Measurements from ENCODE around the gene KRTAP4-6. TPM values are rescaled to one million over a fixed set of nuclear protein-coding genes. Genes with fewer than 3 reads are reported as not detected.
"Not testable (repeated sequence)": the region's sequence is repeated elsewhere in the genome, so short reads cannot be mapped to it uniquely, and the experiment has no call there.

Gene KRTAP4-6
- total and polyA plus RNA-seq, 4 donors, result not detected

DNA sequence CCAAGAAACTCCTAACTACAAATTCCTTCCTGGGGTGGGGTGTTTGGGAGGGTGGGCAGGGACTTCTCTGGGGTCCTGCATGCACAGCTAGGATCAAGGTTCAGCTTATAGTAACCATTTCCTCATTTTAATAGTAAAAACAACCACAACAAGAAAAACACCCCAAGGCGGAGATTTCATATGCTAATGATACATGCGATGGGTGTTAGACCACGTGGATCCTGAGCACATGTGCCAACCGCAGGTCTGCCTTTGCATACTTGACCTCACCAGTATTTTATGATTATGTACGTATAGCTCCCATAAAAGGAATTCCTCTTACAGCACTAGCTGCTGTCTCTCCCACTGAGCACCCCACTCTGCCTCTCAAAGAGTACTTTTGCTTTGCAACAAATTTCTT is 24.0 kb downstream of the KRTAP4-6 start:
- H3K4me3 ChIP-seq (ENCODE audit: low read depth in 1 of 3, low read length in 3 of 3), result no peak overlapping the region
- no peaks in the 10 kb centered on the region for H3K36me3 ChIP-seq (ENCODE audit: control insufficient read depth in 4 of 4, insufficient read depth in 3 of 4, low read depth in 1 of 4, low read length in 3 of 4)
- 61% methylated on average over 5 of the region's 5 CpGs for WGBS
- no peak overlapping the region for H3K9ac ChIP-seq (ENCODE audit: low read depth in 1 of 2, low read length in 2 of 2)
- TF ChIP-seq, protein P1, sequence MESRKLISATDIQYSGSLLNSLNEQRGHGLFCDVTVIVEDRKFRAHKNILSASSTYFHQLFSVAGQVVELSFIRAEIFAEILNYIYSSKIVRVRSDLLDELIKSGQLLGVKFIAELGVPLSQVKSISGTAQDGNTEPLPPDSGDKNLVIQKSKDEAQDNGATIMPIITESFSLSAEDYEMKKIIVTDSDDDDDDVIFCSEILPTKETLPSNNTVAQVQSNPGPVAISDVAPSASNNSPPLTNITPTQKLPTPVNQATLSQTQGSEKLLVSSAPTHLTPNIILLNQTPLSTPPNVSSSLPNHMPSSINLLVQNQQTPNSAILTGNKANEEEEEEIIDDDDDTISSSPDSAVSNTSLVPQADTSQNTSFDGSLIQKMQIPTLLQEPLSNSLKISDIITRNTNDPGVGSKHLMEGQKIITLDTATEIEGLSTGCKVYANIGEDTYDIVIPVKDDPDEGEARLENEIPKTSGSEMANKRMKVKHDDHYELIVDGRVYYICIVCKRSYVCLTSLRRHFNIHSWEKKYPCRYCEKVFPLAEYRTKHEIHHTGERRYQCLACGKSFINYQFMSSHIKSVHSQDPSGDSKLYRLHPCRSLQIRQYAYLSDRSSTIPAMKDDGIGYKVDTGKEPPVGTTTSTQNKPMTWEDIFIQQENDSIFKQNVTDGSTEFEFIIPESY (IDR thresholded peaks at IDR 0.05), result no peak
- TF ChIP-seq RAD21 (IDR thresholded peaks at IDR 0.05) (no peak), RXRA (IDR thresholded peaks at IDR 0.05) (no peak), TAF1 (conservative IDR thresholded peaks at IDR 0.05) (no peak), NR2F2 (IDR thresholded peaks at IDR 0.05) (no peak), HNF4G (IDR thresholded peaks at IDR 0.05) (no peak), GABPA (IDR thresholded peaks at IDR 0.05 in 1 of 2, conservative IDR thresholded peaks at IDR 0.05 in 1 of 2) (no peak), EGR1 (IDR thresholded peaks at IDR 0.05; ENCODE audit: low read depth in 2 of 2) (no peak), JUND (IDR thresholded peaks at IDR 0.05) (no peak), SP1 (IDR thresholded peaks at IDR 0.05) (no peak)
- TF ChIP-seq, protein P2, sequence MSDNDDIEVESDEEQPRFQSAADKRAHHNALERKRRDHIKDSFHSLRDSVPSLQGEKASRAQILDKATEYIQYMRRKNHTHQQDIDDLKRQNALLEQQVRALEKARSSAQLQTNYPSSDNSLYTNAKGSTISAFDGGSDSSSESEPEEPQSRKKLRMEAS (IDR thresholded peaks at IDR 0.05), result no peak
- H3K27ac ChIP-seq (ENCODE audit: low read depth in 1 of 2, low read length in 2 of 2), result no peak overlapping the region
- no peaks in the 10 kb centered on the region for H3K9me3 ChIP-seq (ENCODE audit: control insufficient read depth in 4 of 4, low read length in 3 of 4)
- DNase-seq (ENCODE audit: low spot score), result no peak
- peaks cover 0 to 4% (median 0%) of the 10 kb centered on the region in 4 donors for H3K27me3 ChIP-seq (ENCODE audit: control insufficient read depth in 4 of 4, insufficient read depth in 4 of 4, low read length in 3 of 4)
- H3K4me1 ChIP-seq (ENCODE audit: control insufficient read depth in 4 of 4, insufficient read depth in 4 of 4, low read length in 3 of 4), result no peaks in the 10 kb centered on the region

DNA sequence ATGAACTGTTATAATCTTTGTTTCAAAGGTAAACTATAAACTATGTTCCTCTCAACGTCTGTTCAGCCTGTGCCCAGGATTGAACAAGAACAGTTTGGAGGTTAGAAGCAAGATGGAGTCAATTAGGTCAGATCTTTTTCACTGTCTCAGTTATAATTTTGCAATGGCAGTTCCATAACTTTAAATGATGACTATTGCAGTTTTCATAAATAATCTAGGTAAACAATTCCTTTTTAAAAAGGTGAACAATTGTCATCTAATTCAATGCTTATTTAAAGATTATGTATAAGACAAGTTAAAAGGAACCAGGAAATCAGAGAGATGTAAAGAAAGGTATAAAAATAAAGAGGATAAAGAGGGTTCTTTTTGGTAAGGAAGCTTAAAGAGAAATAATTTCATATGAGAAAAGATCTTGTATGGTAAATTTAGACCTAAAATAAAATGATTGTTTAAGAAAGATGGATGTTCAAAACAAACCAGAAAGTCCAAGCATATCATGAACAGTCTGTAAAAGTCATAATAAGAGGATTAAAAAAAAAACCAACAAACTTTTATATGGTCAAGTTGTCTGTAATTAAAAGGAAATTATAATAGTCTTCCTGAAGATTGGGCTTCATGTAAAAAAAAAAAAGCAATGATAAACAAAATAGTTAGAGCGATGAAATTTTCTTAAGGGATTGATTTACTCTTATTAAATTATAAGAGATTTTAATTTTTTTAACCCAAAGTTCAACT is 29.0 kb downstream of the KRTAP4-6 start:
- WGBS, result 70% methylated on average over 2 of the region's 2 CpGs
- no peaks in the 10 kb centered on the region for H3K36me3 ChIP-seq (ENCODE audit: control insufficient read depth in 4 of 4, insufficient read depth in 3 of 4, low read depth in 1 of 4, low read length in 3 of 4)

DNA sequence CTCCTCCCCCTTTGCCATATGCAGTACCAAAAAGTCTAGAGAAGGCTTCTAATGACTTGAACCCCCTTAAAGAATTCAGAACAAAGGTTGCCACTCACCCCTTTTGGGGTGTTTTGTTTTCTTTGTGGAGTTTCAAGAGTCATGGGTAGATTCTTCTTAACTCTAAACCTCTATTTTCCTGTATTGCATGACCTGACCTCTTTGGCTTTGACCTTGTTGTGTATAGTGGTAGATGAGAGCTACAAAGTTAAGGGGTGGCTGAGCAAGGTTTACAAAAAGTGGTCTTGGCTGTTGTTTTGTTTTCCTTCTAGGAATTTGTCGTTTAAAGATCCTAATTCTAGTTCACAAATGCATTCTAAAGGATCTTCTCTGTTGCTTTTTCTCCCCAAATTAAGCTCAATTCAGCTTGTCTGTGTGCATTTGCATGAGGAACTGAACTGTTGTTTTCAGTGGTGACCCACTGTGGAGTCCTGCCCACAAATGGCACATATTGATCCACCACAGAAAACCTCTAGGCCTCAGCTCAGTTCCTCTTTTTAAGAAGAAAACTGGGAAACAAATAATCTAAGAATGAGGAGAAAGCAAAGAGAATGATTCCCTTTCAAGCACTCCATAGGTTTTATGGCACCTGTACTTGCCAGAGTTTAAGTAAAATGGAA is 31.5 kb downstream of the KRTAP4-6 start:
- not testable (repeated sequence) for H3K9me3 ChIP-seq (ENCODE audit: control insufficient read depth in 4 of 4, low read length in 3 of 4); H3K36me3 ChIP-seq (ENCODE audit: control insufficient read depth in 4 of 4, insufficient read depth in 3 of 4, low read depth in 1 of 4, low read length in 3 of 4); H3K9ac ChIP-seq (ENCODE audit: low read depth in 1 of 2, low read length in 2 of 2); H3K27me3 ChIP-seq (ENCODE audit: control insufficient read depth in 4 of 4, insufficient read depth in 4 of 4, low read length in 3 of 4); H3K4me3 ChIP-seq (ENCODE audit: low read depth in 1 of 3, low read length in 3 of 3); H3K27ac ChIP-seq (ENCODE audit: low read depth in 1 of 2, low read length in 2 of 2); H3K4me1 ChIP-seq (ENCODE audit: control insufficient read depth in 4 of 4, insufficient read depth in 4 of 4, low read length in 3 of 4); DNase-seq (ENCODE audit: low spot score)
- WGBS, result 4% methylated on average over 1 of the region's 1 CpG

More for the DNA sequence above, 29.0 kb downstream of the KRTAP4-6 start:
- Histone ChIP-seq H3K9me3 (ENCODE audit: control insufficient read depth in 4 of 4, low read length in 3 of 4) (no peaks in the 10 kb centered on the region), H3K9ac (ENCODE audit: low read depth in 1 of 2, low read length in 2 of 2) (no peak overlapping the region), H3K27me3 (ENCODE audit: control insufficient read depth in 4 of 4, insufficient read depth in 4 of 4, low read length in 3 of 4) (peaks cover 0 to 4% (median 0%) of the 10 kb centered on the region in 4 donors), H3K27ac (ENCODE audit: low read depth in 1 of 2, low read length in 2 of 2) (no peak overlapping the region), H3K4me3 (ENCODE audit: low read depth in 1 of 3, low read length in 3 of 3) (no peak overlapping the region), H3K4me1 (ENCODE audit: control insufficient read depth in 4 of 4, insufficient read depth in 4 of 4, low read length in 3 of 4) (no peaks in the 10 kb centered on the region)
- DNase-seq (ENCODE audit: low spot score), result no peak
- no peak for TF ChIP-seq FOXA2 (IDR thresholded peaks at IDR 0.05)
- no peak for TF ChIP-seq NR2F2 (IDR thresholded peaks at IDR 0.05)
- TF ChIP-seq GABPA (IDR thresholded peaks at IDR 0.05 in 1 of 2, conservative IDR thresholded peaks at IDR 0.05 in 1 of 2), result no peak
- TF ChIP-seq RAD21 (IDR thresholded peaks at IDR 0.05), result no peak

Measured in liver (tissue), 9 donors.